GM13976 (cell line): ENCODE measurements around the gene SIK3.
"Not testable (repeated sequence)": the region's sequence is repeated elsewhere in the genome, so short reads cannot be mapped to it uniquely, and the experiment has no call there.

Experiments
- DNase-seq: peaks from one replicate; pipeline ENCODE4 v3.0.0; 2012; ENCODE audit warnings: low spot score
- in situ Hi-C: fragments of 300-500 bp; cut with MboI; formaldehyde crosslinking; loops from one replicate; pipeline ENCODE4 v1.12.0; 2022; ENCODE audit warnings: low sequenced_read_pairs, mixed read lengths, inconsistent platforms; ENCODE audit not compliant: unreplicated experiment
- TF ChIP-seq, protein P1 (sequence below): IDR thresholded peaks from 2 replicates; pipeline ENCODE4 v1.5.1; 2012; ENCODE audit warnings: borderline replicate concordance, mild to moderate bottlenecking; ENCODE audit not compliant: insufficient read depth; ENCODE audit errors: extremely low read depth, missing control alignments, control extremely low read depth

SIK3 gene

DNA sequence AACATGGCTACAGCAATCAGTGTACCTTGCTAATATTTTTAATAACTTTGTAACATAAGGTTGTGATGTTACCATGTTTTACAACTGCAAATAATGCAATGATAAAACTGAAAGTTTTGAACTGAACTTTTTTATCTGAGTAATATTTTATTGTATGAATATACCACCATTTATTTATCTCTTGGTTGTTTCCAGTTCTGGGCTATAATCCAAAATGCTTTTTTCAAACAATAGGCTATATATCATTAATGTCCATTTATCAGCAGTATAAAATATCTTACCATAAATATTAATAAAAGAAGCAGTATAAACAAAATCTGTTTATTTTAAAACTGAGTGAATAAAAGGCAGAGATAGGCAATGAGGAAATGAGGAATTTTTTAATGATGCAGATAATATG is 63.3 kb downstream of the SIK3 start:
- in situ Hi-C loops, result no loop called here
- TF ChIP-seq, protein P1, sequence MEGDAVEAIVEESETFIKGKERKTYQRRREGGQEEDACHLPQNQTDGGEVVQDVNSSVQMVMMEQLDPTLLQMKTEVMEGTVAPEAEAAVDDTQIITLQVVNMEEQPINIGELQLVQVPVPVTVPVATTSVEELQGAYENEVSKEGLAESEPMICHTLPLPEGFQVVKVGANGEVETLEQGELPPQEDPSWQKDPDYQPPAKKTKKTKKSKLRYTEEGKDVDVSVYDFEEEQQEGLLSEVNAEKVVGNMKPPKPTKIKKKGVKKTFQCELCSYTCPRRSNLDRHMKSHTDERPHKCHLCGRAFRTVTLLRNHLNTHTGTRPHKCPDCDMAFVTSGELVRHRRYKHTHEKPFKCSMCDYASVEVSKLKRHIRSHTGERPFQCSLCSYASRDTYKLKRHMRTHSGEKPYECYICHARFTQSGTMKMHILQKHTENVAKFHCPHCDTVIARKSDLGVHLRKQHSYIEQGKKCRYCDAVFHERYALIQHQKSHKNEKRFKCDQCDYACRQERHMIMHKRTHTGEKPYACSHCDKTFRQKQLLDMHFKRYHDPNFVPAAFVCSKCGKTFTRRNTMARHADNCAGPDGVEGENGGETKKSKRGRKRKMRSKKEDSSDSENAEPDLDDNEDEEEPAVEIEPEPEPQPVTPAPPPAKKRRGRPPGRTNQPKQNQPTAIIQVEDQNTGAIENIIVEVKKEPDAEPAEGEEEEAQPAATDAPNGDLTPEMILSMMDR, result no peak
- no peak for DNase-seq

DNA sequence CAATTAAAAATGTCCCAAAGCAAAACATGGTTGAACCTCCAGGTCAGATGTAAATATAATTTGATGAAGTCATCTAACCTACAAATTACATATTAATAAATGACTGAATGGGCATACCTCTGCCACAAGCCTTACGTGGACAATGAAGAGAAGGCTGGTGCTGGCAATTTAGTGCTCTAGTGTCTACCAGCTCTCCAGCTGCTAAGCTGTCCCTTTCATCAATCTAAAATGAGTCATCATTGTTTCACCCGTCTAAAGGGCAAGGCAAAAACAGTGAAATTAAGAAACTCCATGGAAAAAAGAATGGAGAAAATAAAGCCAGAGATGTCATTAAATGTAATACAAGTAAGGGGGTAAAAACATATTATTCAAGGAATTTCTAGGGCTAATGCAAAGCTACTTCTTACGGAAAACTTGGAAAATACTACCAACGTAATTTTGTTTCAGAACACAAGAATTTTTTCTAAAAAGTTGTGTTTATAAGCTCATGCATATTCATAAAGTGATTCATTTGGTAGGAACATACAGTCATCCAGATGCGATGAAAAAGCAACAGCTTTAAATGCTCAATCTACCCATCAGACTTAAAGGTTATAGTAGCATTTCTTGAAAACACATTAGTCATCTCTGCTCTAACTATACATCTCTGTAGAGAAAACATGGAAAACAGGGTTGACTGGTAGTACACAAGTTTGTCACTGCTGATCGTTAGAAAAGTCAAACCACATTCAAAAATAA is 71.5 kb downstream of the SIK3 start:
- in situ Hi-C loops, result no loop called here
- TF ChIP-seq, protein P1, result no peak
- DNase-seq, result no peak

DNA sequence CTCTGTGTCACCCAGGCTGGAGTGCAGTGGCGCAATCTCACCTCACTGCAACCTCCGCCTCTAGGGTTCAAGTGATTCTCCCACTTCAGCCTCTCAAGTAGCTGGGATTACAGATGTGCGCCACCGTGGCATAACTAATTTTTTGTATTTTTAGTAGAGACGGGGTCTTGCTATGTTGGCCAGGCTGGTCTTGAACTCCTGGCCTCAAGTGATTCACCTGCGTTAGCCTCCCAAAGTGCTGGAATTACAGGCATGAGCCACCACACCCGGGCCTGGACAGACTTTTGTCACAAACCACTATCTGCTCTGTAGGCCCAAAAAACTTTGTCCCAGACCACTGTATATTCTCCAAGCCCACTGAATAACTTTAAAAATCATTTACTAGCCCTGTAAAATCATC is 74.5 kb downstream of the SIK3 start:
- in situ Hi-C loops, DNase-seq: not testable (repeated sequence)

DNA sequence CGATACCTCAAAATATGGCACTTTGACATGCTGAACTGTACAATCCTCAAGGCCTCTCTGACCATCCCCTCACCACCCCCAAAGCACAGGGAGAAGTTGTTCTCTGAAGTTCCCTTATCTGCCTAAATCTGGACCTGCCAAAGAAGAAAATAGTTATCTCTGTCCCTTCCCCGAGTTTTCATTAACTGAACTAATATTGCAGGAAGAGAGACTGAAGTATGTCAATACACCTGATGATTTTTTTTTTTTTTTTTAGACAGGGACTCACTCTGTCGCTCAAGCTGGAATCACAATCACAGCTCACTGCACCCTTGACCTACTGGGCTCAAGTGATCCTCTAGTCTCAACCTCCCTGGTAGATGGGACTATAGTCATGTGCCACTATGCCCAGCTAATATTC is 75.0 kb downstream of the SIK3 start:
- in situ Hi-C loops, result no loop called here
- TF ChIP-seq, protein P1, result no peak

DNA sequence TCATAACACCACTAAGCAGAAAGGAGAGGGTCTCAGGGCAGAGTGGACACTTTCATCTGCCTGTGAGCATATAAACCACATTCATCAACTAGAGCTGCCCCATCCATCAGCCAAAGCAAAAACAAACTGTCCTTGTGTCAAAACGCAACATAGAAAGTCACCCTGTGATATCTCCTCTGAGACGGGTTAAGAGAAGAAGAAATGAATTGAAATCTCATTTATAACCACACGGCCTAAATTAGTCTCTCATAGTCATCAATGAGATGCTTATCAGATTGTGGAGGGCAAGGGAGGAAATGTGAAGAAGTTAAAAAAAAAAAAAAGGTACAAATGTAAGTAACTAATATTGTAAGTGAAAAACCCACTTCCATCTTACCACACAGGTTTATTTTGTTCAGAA is 75.7 kb downstream of the SIK3 start:
- in situ Hi-C loops, result no loop called here
- no peak for DNase-seq
- TF ChIP-seq, protein P1, result no peak

More for the DNA sequence above, 75.0 kb downstream of the SIK3 start:
- no peak for DNase-seq

DNA sequence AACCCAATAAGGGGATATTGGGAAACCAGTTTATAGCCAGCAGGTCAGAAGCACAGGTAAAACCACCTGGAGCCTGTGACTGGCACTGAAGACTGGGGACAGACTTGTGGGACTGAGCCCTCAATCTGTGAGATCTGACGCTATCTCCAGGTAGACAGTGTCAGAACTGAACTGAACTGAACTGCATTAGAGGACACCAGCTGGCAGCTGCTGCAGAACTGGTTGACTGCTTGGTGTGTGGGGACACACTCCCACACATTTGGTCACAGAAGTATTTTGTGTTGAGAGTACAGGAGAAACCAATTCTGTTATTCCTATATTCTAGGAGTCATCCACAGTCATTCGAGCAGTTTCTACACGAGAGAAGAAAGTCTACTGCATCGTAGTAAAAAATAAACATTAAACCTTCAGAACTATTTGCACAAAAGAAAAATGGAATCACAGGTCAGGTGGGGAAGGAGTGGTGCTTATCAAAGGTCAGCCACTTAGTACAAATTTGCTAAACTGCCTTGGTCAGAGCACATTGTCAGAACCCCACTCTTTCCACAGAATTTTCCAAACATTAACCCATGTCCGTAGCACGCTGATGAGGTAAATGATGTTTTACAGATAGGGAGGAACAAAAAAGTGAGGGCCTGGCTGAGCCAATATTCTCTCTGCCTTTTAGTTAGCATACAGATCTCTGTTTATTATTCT is 77.2 kb downstream of the SIK3 start:
- in situ Hi-C loops, result no loop called here
- TF ChIP-seq, protein P1, result no peak
- no peak for DNase-seq

DNA sequence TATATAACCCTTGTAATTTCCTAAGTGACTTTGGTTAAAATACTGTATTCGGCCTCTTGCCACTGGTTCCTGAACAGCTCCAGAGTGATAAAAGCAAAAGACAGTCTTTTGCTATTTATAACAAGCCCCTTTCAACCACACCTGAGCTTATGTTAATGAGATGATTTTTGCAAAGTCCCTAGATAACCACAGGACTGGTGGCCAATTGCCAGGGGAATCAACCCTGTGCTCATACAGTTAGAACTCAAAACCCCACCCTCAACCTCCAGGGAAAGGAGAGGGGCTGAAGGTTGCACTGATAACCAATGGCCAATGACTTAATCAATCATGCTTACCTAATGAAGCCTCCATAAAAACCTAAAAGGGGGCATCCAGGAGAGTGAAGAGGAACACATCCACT is 77.9 kb downstream of the SIK3 start:
- no peak for DNase-seq
- TF ChIP-seq, protein P1, result no peak
- in situ Hi-C loops, result no loop called here
